Suprapubic skin (tissue), 4 donors: ENCODE data around the gene CCDC57.

Experiments used
- POLR2A ChIP-seq, 2 donors: fragments of 450-650 bp; IDR thresholded peaks; one replicate each; pipeline ENCODE4 v1.6.1; 2017; ENCODE audit warnings: antibody characterized with exemption in 2 of 2, mild to moderate bottlenecking in 2 of 2, moderate library complexity in 2 of 2
- POLR2AphosphoS5 ChIP-seq, 3 donors: sonication (generic); formaldehyde crosslinking; IDR thresholded peaks; one replicate each; pipeline ENCODE4 v1.6.1; 2017; ENCODE audit warnings: antibody characterized with exemption in 3 of 3
- TF ChIP-seq, protein P1 (sequence below), 2 donors: fragments of 200-600 bp in 1 of 2; fragments of 450-650 bp in 1 of 2; sonication (generic) in 1 of 2; IDR thresholded peaks; one replicate each; pipeline ENCODE4 v1.5.1; 2016 to 2019; ENCODE audit warnings: antibody characterized with exemption in 2 of 2, mild to moderate bottlenecking in 1 of 2, moderate library complexity in 1 of 2

DNA sequence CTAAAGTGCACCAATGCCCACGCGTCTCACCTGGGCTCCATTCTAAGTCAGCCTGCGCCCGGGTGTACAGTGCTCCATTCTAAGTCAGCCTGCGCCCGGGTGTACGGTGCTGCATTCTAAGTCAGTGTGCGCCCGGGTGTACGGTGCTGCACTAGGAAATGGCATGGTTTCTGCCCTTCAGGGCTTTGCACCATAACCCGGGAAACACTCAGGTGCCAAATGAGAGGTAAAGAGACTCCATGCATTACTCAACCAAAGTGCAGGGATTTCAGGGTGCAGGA lies 85.4 kb downstream of the CCDC57 start:
- TF ChIP-seq, protein P1, sequence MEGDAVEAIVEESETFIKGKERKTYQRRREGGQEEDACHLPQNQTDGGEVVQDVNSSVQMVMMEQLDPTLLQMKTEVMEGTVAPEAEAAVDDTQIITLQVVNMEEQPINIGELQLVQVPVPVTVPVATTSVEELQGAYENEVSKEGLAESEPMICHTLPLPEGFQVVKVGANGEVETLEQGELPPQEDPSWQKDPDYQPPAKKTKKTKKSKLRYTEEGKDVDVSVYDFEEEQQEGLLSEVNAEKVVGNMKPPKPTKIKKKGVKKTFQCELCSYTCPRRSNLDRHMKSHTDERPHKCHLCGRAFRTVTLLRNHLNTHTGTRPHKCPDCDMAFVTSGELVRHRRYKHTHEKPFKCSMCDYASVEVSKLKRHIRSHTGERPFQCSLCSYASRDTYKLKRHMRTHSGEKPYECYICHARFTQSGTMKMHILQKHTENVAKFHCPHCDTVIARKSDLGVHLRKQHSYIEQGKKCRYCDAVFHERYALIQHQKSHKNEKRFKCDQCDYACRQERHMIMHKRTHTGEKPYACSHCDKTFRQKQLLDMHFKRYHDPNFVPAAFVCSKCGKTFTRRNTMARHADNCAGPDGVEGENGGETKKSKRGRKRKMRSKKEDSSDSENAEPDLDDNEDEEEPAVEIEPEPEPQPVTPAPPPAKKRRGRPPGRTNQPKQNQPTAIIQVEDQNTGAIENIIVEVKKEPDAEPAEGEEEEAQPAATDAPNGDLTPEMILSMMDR (IDR thresholded peaks at IDR 0.05): no peak
- TF ChIP-seq POLR2A (IDR thresholded peaks at IDR 0.05): no peak
- TF ChIP-seq POLR2AphosphoS5 (IDR thresholded peaks at IDR 0.05): no peak
